GM12878 (cell line): Measurements from ENCODE around the gene SELENOS. TPM values are rescaled to one million over a fixed set of nuclear protein-coding genes. Genes with fewer than 3 reads are reported as not detected.

Experiments used
- ATAC-seq: fragments of 200-7000 bp; cut with Tn5 transposase; 3 replicates; pipeline ENCODE4 v1.9.1; 2020; ENCODE audit warnings: mild to moderate bottlenecking, moderate library complexity
- BruUV-seq: library from RNA; stranded (reverse); fragments of 400-500 nt; replicated peaks from 2 replicates; lab custom pipeline; 2021; lab: Mats Ljungman, UMichigan
- CTCF ChIA-PET: fragments of 300-600 bp; sonication (Branson Sonifier 250); formaldehyde crosslinking; extraction: SDS; loops from one replicate; lab custom pipeline; 2021; ENCODE audit warnings: inconsistent platforms; lab: Yijun Ruan, JAX
- POLR2A ChIA-PET: fragments of 350-600 bp; formaldehyde crosslinking; extraction: SDS; loops from one replicate; lab custom pipeline; 2021; ENCODE audit warnings: inconsistent platforms; lab: Charles Lee
- RAD21 ChIA-PET: fragments of 300-600 bp; sonication (Branson Sonifier 250); formaldehyde crosslinking; loops from one replicate; lab custom pipeline; 2023; ENCODE audit warnings: antibody characterized with exemption; ENCODE audit not compliant: unreplicated experiment; lab: Charles Lee
- SMC1A ChIA-PET: fragments of 300-600 bp; sonication (Branson Sonifier 250); formaldehyde crosslinking; loops from one replicate; lab custom pipeline; 2023; ENCODE audit not compliant: unreplicated experiment, uncharacterized antibody; lab: Charles Lee
- DNase-seq: peaks from one replicate; pipeline ENCODE4 v3.0.0-alpha.2; 2011; ENCODE audit warnings: low read depth, low spot score
- FAIRE-seq: peaks from 3 replicates; lab custom pipeline; 2011; peaks lifted over from hg19 to GRCh38; lab: Jason Lieb, UNC
- H2AFZ ChIP-seq: 2 replicates; pipeline ENCODE4 v1.6.0; 2011; ENCODE audit warnings: low read depth, low read length, control low read depth; ENCODE audit not compliant: control insufficient read depth
- H3K27ac ChIP-seq: 2 replicates; pipeline ENCODE4 v1.5.1; 2011; ENCODE audit warnings: control low read depth; ENCODE audit not compliant: control insufficient read depth, insufficient read depth
- H3K27me3 ChIP-seq, 2 experiments: replicated peaks in 1 of 2; 2 replicates each; pipeline versions ENCODE4 v1.6.0 to v1.6.1; 2011; ENCODE audit warnings: low read length in 1 of 2; ENCODE audit not compliant: control insufficient read depth in 2 of 2, insufficient read depth in 2 of 2
- H3K36me3 ChIP-seq, 2 experiments: 2 replicates each; pipeline ENCODE4 v1.5.1; 2011; ENCODE audit warnings: low read length in 1 of 2; ENCODE audit not compliant: control insufficient read depth in 2 of 2, insufficient read depth in 2 of 2
- H3K4me1 ChIP-seq: 2 replicates; pipeline ENCODE4 v1.6.1; 2011; ENCODE audit warnings: mild to moderate bottlenecking, low read length, moderate library complexity, mixed read lengths; ENCODE audit not compliant: control insufficient read depth, insufficient read depth
- H3K4me2 ChIP-seq: 2 replicates; pipeline ENCODE4 v1.6.0; 2011; ENCODE audit warnings: control low read depth; ENCODE audit not compliant: control insufficient read depth, insufficient read depth
- H3K4me3 ChIP-seq: fragments of 200-600 bp; sonication (generic); 2 replicates; pipeline ENCODE4 v1.5.1; 2016
- H3K79me2 ChIP-seq: 2 replicates; pipeline ENCODE4 v1.6.0; 2011; ENCODE audit warnings: low read length; ENCODE audit not compliant: control insufficient read depth, insufficient read depth
- H3K9ac ChIP-seq: 2 replicates; pipeline ENCODE4 v1.8.0; 2011; ENCODE audit warnings: low read length, control low read depth, mixed read lengths; ENCODE audit not compliant: control insufficient read depth, insufficient read depth
- H3K9me3 ChIP-seq: replicated peaks from 3 replicates; pipeline ENCODE4 v1.5.1; 2011; ENCODE audit warnings: mild to moderate bottlenecking, low read length; ENCODE audit not compliant: control insufficient read depth, insufficient read depth
- H4K20me1 ChIP-seq: 2 replicates; pipeline ENCODE4 v1.6.0; 2011; ENCODE audit not compliant: control insufficient read depth, insufficient read depth
- BHLHE40 ChIP-seq, 2 experiments: fragments of 450-650 bp in 1 of 2; IDR thresholded peaks; 2 replicates each; pipeline ENCODE4 v1.6.1; 2011 to 2017; ENCODE audit warnings: low read depth in 2 of 2, borderline replicate concordance in 1 of 2, improper control_type of control experiment in 1 of 2, low read length in 1 of 2, mild to moderate bottlenecking in 1 of 2
- DPF2 ChIP-seq: fragments of 450-650 bp; IDR thresholded peaks from 2 replicates; pipeline ENCODE4 v1.6.1; 2017; ENCODE audit warnings: mild to moderate bottlenecking
- EP300 ChIP-seq, 2 experiments: fragments of 150-350 bp in 1 of 2; IDR thresholded peaks; 2 replicates each; pipeline ENCODE4 v1.6.1; 2011 to 2012; ENCODE audit warnings: low read depth in 2 of 2, low read length in 2 of 2, borderline replicate concordance in 1 of 2, improper control_type of control experiment in 1 of 2, inconsistent platforms in 1 of 2; ENCODE audit not compliant: control insufficient read depth in 1 of 2
- ESRRA ChIP-seq: IDR thresholded peaks from 2 replicates; pipeline ENCODE4 v1.6.1; 2012; ENCODE audit warnings: mild to moderate bottlenecking, low read length, improper control_type of control experiment
- KDM1A ChIP-seq: fragments of 200-600 bp; sonication (generic); IDR thresholded peaks from 2 replicates; pipeline ENCODE4 v1.6.1; 2016; ENCODE audit warnings: borderline replicate concordance
- NFYB ChIP-seq: IDR thresholded peaks from 2 replicates; pipeline ENCODE4 v1.6.1; 2011; ENCODE audit warnings: low read depth, mild to moderate bottlenecking, low read length, improper control_type of control experiment, moderate library complexity; ENCODE audit not compliant: insufficient read depth
- NR2C1 ChIP-seq: fragments of 450-650 bp; IDR thresholded peaks from 2 replicates; pipeline ENCODE4 v1.6.1; 2017; ENCODE audit warnings: antibody characterized with exemption, mild to moderate bottlenecking, moderate library complexity
- POLR2AphosphoS2 ChIP-seq: IDR thresholded peaks from 2 replicates; pipeline ENCODE4 v1.6.1; 2011; ENCODE audit warnings: low read depth, mild to moderate bottlenecking, low read length, improper control_type of control experiment, moderate library complexity
- RAD51 ChIP-seq: fragments of 450-650 bp; IDR thresholded peaks from 2 replicates; pipeline ENCODE4 v1.6.1; 2016; ENCODE audit warnings: moderate library complexity, mild to moderate bottlenecking, inconsistent platforms
- RCOR1 ChIP-seq: conservative IDR thresholded peaks from 2 replicates; pipeline ENCODE4 v1.6.1; 2012; ENCODE audit warnings: low read depth, low read length, improper control_type of control experiment
- SIX5 ChIP-seq: IDR thresholded peaks from 2 replicates; pipeline ENCODE4 v1.6.1; 2011; ENCODE audit warnings: mild to moderate bottlenecking, low read depth, low read length, moderate library complexity; ENCODE audit not compliant: severe bottlenecking
- SMAD5 ChIP-seq: IDR thresholded peaks from 2 replicates; pipeline ENCODE4 v1.6.1; 2016; ENCODE audit warnings: antibody characterized with exemption, low read depth
- SP1 ChIP-seq: IDR thresholded peaks from one replicate; pipeline ENCODE4 v1.6.1; 2011; ENCODE audit warnings: low read depth, low read length
- ZNF274 ChIP-seq: IDR thresholded peaks from one replicate; pipeline ENCODE4 v1.8.0; 2011; ENCODE audit not compliant: insufficient read length, insufficient read depth
- ZNF622 ChIP-seq: fragments of 450-650 bp; IDR thresholded peaks from 2 replicates; pipeline ENCODE4 v1.6.1; 2017; ENCODE audit warnings: mild to moderate bottlenecking, inconsistent platforms
- WGBS: methylation state at CpG from one replicate; pipeline ENCODE4 v1.1.6; 2016; ENCODE audit warnings: low lambda C conversion rate; ENCODE audit not compliant: insufficient replicate concordance, insufficient coverage; ENCODE audit errors: missing lambda C conversion rate; 5-methylcytosine and 5-hydroxymethylcytosine counted together
- in situ Hi-C: fragments of 300-500 bp; cut with MboI; formaldehyde crosslinking; loops from 9 replicates; pipeline ENCODE4 v1.14.3; 2018; ENCODE audit warnings: mixed read lengths
- intact Hi-C: fragments of 100-400 bp; cut with micrococcal nuclease; formaldehyde crosslinking; loops from one replicate; pipeline ENCODE4 v1.14.2; 2022; ENCODE audit not compliant: unreplicated experiment
- polyA plus RNA-seq, 11 experiments: library from polyadenylated mRNA; depleted of rRNA in 4 of 11; unstranded in 6 of 11; stranded (reverse) in 5 of 11; fragments of >200 nt; fragmentation: Nextera tagmentation in 4 of 11; fragmentation: Illumina TruSeq in 1 of 11; extraction: Ambion mirVana in 4 of 11; extraction: Trizol in 1 of 11; gene quantifications; 1 replicate in 1 of 11; 2 replicates in 10 of 11; pipeline versions ENCODE4 v1.2.1 to v1.2.3, GENCODE V29; 2011 to 2016; ENCODE audit warnings: inconsistent platforms in 2 of 11, missing spikeins in 2 of 11, low read depth in 1 of 11
- total RNA-seq, 4 experiments: library from RNA; depleted of rRNA in 3 of 4; stranded (reverse); fragments of >200 nt in 3 of 4; fragmentation: Illumina TruSeq in 1 of 4; extraction: Trizol in 1 of 4; gene quantifications; 2 replicates each; pipeline versions ENCODE4 v1.2.1 to v1.2.3, GENCODE V29; 2013 to 2021
- TF ChIP-seq, protein P1 (sequence below): IDR thresholded peaks from 2 replicates; pipeline ENCODE4 v1.6.1; 2011; ENCODE audit warnings: low read depth, mild to moderate bottlenecking, low read length, moderate library complexity, borderline replicate concordance; ENCODE audit errors: extremely low read depth
- TF ChIP-seq, protein P2 (sequence below): IDR thresholded peaks from 2 replicates; pipeline ENCODE4 v1.6.1; 2012; ENCODE audit warnings: low read length, inconsistent platforms
- TF ChIP-seq, protein P3 (sequence below): fragments of 450-650 bp; IDR thresholded peaks from 2 replicates; pipeline ENCODE4 v1.6.1; 2017; ENCODE audit warnings: mild to moderate bottlenecking, moderate library complexity

Gene SELENOS
- total and polyA plus RNA-seq, 10 of the 15 experiments (the other 5 are each of a cell fraction or from before 2014, with no cell fraction given), result 25.8 to 90.1 (median 37.3) TPM

DNA sequence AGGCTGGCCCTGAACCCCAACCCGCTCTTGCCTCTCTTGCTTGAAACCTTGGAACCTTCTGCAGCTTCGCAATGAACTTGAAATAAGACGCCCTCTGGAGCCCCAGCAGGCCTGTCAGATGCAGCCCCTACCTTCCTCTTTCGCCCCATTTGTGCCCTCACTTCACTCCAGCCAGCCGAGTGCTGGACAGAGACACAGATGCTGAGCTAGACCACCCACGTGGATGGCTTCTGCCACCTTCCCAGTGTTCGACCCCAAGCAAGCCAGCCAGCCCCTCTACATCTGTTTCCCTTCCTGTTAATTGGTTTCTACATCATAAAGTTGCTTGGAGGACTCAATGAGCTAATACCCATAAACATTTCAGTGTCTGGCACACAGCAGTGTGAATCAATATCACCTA, 41.6 kb upstream of the SELENOS start:
- no peak for FAIRE-seq
- Histone ChIP-seq H3K27me3 (peaks cover 4 to 6% of the 10 kb centered on the region in 2 experiments), H3K36me3 (no peaks in the 10 kb centered on the region), H3K27ac (no peak overlapping the region), H3K9ac (no peak overlapping the region), H4K20me1 (no peaks in the 10 kb centered on the region), H3K4me3 (no peak overlapping the region), H2AFZ (no peak overlapping the region), H3K79me2 (no peaks in the 10 kb centered on the region), H3K9me3 (no peaks in the 10 kb centered on the region), H3K4me2 (no peak overlapping the region), H3K4me1 (no peaks in the 10 kb centered on the region)
- ATAC-seq, result no peak
- BruUV-seq, result no TSS peak
- in situ Hi-C loops, result no loop called here
- no peak for DNase-seq
- POLR2A ChIA-PET, result no interaction called here
- SMC1A ChIA-PET, result interaction anchor here (0.6 to 1.0 kb wide), 2 partner anchors 16 to 93 kb away, joined by 3 read pairs; no protein-coding TSS in a partner anchor
- CTCF ChIA-PET, result interaction anchor here (0.6 to 1.1 kb wide), 3 partner anchors 15 to 348 kb away, joined by 3 to 6 read pairs (median 4); no protein-coding TSS in a partner anchor
- WGBS, result 19% methylated on average over 6 of the region's 7 CpGs
- TF ChIP-seq NR2C1 (no peak), DPF2 (no peak), RCOR1 (no peak), SIX5 (no peak), RAD51 (no peak), NFYB (no peak), BHLHE40 (IDR thresholded peaks at IDR 0.05; ENCODE audit: borderline replicate concordance in 1 of 2, low read depth in 2 of 2, low read length in 1 of 2) (no peak), ESRRA (no peak), SP1 (no peak), ZNF622 (no peak), ZNF274 (no peak), KDM1A (no peak), POLR2AphosphoS2 (no peak), EP300 (IDR thresholded peaks at IDR 0.05; ENCODE audit: borderline replicate concordance in 1 of 2, control insufficient read depth in 1 of 2, low read depth in 2 of 2, low read length in 2 of 2) (no peak), SMAD5 (no peak)
- TF ChIP-seq, protein P1, sequence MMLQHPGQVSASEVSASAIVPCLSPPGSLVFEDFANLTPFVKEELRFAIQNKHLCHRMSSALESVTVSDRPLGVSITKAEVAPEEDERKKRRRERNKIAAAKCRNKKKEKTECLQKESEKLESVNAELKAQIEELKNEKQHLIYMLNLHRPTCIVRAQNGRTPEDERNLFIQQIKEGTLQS, result no peak
- TF ChIP-seq, protein P2, sequence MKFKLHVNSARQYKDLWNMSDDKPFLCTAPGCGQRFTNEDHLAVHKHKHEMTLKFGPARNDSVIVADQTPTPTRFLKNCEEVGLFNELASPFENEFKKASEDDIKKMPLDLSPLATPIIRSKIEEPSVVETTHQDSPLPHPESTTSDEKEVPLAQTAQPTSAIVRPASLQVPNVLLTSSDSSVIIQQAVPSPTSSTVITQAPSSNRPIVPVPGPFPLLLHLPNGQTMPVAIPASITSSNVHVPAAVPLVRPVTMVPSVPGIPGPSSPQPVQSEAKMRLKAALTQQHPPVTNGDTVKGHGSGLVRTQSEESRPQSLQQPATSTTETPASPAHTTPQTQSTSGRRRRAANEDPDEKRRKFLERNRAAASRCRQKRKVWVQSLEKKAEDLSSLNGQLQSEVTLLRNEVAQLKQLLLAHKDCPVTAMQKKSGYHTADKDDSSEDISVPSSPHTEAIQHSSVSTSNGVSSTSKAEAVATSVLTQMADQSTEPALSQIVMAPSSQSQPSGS, result no peak
- TF ChIP-seq, protein P3, sequence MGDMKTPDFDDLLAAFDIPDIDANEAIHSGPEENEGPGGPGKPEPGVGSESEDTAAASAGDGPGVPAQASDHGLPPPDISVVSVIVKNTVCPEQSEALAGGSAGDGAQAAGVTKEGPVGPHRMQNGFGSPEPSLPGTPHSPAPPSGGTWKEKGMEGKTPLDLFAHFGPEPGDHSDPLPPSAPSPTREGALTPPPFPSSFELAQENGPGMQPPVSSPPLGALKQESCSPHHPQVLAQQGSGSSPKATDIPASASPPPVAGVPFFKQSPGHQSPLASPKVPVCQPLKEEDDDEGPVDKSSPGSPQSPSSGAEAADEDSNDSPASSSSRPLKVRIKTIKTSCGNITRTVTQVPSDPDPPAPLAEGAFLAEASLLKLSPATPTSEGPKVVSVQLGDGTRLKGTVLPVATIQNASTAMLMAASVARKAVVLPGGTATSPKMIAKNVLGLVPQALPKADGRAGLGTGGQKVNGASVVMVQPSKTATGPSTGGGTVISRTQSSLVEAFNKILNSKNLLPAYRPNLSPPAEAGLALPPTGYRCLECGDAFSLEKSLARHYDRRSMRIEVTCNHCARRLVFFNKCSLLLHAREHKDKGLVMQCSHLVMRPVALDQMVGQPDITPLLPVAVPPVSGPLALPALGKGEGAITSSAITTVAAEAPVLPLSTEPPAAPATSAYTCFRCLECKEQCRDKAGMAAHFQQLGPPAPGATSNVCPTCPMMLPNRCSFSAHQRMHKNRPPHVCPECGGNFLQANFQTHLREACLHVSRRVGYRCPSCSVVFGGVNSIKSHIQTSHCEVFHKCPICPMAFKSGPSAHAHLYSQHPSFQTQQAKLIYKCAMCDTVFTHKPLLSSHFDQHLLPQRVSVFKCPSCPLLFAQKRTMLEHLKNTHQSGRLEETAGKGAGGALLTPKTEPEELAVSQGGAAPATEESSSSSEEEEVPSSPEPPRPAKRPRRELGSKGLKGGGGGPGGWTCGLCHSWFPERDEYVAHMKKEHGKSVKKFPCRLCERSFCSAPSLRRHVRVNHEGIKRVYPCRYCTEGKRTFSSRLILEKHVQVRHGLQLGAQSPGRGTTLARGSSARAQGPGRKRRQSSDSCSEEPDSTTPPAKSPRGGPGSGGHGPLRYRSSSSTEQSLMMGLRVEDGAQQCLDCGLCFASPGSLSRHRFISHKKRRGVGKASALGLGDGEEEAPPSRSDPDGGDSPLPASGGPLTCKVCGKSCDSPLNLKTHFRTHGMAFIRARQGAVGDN, result no peak
- intact Hi-C loops, result no loop called here
- RAD21 ChIA-PET, result no interaction called here
